HG03354 (cell line): ENCODE data around the gene KLHL26.

Source experiments
- ATAC-seq: cut with Tn5 transposase; IDR thresholded peaks from one replicate; pipeline ENCODE4 v1.9.1; 2021; ENCODE audit warnings: mild to moderate bottlenecking; ENCODE audit not compliant: unreplicated experiment, poor library complexity, severe bottlenecking

Gene KLHL26

GRCh38 chr19:18644196-18645034 is 7.6 kb downstream of the KLHL26 start:
- ATAC-seq, result no peak

GRCh38 chr19:18645035-18645511 is 8.2 kb downstream of the KLHL26 start:
- no peak for ATAC-seq

- ATAC-seq, result no peak
Observed at GRCh38 chr19:18646535-18647370, 9.9 kb downstream of the KLHL26 start.

- ATAC-seq, result no peak
Observed at GRCh38 chr19:18647371-18647767, 10.5 kb downstream of the KLHL26 start.

DNA sequence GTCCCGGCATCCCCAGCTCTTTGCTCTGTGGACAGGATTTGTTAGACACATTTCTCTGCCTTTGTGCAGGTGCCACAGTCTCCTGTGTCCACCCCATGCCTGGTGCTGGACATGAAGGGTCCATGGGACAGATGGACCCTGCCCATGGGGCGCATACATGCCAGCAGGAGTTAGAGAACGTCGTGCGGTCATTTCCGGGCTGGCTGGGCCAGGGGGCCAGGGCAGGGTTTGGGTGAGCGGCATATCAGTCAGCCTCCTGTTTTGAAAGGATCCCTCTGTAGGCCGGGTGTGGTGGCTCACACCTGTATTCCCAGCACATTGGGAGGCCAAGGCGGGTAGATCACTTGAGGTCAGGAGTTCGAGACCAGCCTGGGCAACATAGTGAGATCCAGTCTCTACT is 11.0 kb downstream of the KLHL26 start:
- ATAC-seq, result no peak

GRCh38 chr19:18648973-18649315 is 12.1 kb downstream of the KLHL26 start:
- ATAC-seq, result no peak

DNA sequence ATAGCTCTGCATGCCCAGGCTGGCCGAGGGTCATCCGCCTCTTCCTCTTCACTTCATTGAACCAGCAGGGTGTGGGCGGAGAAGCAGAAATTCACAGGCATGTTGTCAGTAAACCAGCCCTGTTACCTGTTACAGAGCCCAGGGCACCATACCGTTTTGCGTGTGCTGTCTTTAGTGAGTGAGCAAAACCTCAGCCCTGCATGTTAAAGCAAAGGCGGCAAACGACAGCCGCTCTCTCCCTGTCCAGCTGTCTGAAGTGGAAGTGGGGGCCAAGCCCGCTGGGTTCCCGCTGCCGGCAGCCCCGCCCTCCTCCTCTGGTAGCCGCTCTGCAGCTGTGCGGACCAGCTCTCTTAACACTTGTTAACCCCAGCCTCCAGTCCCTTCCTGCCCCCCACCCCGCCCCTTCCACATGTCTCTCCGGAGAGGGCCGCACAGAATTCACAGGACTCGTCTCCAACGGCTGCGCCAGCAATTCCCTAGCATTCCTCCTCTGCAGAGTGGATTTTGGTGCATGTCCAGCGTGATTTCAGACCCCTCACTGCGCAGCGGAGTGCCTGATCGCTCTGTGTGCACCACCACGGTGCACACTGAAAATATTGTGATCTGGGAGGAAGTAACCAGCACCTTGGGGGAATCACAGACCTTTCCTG is 12.7 kb downstream of the KLHL26 start:
- peak; percentile 48 for ATAC-seq

DNA sequence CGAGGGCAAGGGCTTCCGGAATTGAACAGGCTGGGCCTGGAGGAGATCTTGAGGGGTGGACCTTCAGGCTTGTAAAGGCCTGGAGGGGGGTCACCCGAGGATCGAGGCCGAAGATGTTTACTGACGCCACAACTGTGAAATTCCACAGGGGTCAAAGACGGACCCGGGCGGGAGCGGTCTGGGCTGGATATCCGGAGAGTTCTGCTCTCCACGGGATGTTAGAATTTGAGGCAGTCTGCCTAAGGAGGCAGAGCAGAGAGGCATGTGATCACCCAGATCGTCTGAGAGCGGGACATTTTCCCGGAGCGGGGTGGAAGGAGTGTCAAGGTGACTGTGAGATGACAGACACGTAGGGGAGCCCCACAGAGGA is 13.2 kb downstream of the KLHL26 start:
- ATAC-seq, result no peak

DNA sequence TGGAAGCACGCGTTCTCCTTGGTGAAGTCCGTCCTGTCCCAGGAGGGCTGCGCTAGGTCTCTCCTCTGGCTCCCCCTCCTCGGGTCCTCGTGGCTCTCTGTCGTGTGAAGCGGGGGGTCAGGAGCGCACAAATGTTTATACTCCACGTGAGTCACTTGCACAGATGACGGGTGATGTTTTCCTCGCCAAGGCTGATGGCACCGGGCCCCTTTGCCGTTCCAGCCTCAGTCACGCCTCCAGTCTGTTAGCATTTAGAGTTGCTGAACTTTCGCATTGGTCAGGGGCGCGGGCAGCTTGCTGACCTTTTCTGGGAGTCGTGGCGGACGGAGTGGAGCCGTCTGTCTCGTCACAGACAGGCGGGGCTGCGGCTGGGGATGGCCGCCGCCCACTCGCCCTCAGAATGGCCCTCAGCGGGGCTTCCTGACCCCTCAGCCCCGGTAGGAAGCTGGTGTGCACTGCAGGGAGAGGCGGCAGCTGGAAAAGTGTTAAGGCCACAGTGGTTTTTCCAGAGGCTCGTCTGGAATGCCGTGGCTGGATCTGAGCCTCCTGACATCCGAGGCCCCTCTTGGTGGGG is 13.7 kb downstream of the KLHL26 start:
- ATAC-seq, result no peak

DNA sequence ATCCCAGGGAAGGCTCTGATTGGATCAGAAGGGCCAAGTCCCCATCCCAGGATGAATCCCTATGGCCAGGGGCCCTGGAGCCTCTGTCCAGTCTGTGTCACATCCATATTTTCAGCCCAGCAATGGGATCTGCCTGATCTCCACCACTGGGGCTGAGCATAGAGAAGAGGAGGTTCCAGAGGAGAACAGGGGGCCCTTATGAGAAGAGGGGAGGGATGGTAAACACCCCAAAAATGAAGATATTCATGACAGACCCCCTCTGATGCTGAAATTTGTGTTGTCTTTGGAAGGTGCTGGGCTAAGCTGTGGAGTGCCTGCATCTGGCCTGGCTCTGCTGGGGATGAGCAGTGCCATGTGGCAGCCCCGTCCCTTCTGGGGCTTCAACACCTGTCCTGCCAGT is 14.5 kb downstream of the KLHL26 start:
- ATAC-seq, result no peak

GRCh38 chr19:18651733-18652132 is 14.9 kb downstream of the KLHL26 start:
- ATAC-seq, result no peak

DNA sequence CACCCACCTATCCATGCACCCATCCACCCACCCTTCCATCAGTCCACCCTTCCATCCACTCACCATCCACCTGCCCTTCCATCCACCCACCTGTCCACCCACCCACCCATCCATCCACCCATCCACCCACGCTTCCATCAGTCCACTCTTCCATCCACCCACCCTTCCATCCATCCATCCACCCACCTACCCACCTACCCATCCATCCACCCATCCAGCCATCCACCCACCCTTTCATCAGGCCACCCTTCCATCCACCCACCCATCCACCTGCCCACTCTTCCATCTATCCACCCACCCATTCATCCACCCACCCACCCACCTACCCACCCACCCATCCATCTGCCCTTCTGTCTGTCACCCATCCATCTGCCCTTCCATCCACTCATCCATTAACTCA is 17.0 kb downstream of the KLHL26 start:
- ATAC-seq, result no peak

DNA sequence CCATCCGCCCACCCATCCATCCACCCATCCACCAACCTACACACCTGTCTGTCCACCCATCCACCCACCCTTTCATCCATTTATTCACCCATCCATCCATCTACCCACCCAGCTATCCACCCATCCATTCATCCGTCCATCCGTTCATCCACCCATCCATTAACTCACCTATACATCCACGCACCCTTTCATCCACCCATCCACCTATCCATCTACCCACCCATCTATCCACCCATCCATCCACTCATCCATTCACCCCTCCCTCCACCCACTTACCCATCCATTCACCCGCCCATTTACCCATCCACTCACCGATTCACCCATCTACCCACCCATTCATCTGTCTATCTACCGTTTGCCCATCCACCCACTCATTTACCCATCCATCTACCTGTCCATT is 17.6 kb downstream of the KLHL26 start:
- no peak for ATAC-seq

DNA sequence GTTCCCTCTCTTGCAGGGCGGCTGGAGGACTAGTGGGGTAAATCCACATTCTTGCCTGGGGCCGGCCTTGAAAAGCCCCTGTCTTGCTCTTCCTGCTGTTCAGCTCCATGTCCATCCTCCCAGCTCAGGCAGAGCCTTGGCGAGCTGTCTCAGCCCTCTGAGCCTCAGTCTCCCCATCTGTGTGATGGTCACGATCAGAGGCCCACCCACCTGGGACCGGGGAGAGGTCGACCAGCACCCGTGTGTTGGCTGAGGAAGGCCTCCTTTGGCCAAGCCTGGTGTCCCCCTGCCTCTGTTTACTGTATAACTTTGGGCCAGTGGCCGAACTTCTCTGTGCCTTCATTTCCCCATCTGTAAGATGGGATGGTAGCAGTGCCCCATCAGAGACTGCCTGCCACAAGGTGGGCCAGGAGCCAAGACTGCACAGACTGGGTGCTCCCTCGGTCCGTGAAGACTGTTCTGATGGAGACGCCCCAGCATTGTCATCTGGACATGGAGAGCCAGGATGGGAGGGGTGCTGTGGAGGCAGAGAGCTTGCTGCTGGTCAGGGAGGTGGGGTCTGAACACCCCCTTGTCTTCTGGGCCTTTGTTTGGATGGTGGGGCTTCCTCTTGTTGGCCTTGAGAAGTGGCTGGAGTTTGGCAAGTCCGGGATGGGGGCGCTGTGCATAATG is 18.5 kb downstream of the KLHL26 start:
- no peak for ATAC-seq

- no peak for ATAC-seq
Observed at GRCh38 chr19:18656337-18657086, 19.7 kb downstream of the KLHL26 start.

GRCh38 chr19:18657590-18658365 is 20.9 kb downstream of the KLHL26 start:
- no peak for ATAC-seq

- ATAC-seq, result no peak
Observed at GRCh38 chr19:18658366-18658855, 21.6 kb downstream of the KLHL26 start.
